GM18870 (cell line): ENCODE measurements around the gene CDH4.

Experiments
- ATAC-seq: cut with Tn5 transposase; IDR thresholded peaks from one replicate; pipeline ENCODE4 v1.9.1; 2021; ENCODE audit warnings: moderate library complexity; ENCODE audit not compliant: unreplicated experiment

CDH4 gene

GRCh38 chr20:61299618-61300017 is 47.6 kb downstream of the CDH4 start:
- ATAC-seq: no peak

- no peak for ATAC-seq
Measured at GRCh38 chr20:61300293-61300692, 48.2 kb downstream of the CDH4 start.

GRCh38 chr20:61300709-61301108 is 48.6 kb downstream of the CDH4 start:
- no peak for ATAC-seq

- ATAC-seq: no peak
Measured at GRCh38 chr20:61301711-61302525, 49.9 kb downstream of the CDH4 start.

GRCh38 chr20:61303217-61303616 is 51.2 kb downstream of the CDH4 start:
- ATAC-seq: no peak

GRCh38 chr20:61303675-61304074 is 51.6 kb downstream of the CDH4 start:
- no peak for ATAC-seq

GRCh38 chr20:61304750-61305149 is 52.7 kb downstream of the CDH4 start:
- no peak for ATAC-seq

- no peak for ATAC-seq
Measured at GRCh38 chr20:61306937-61307475, 54.9 kb downstream of the CDH4 start.

GRCh38 chr20:61307686-61308476 is 55.8 kb downstream of the CDH4 start:
- ATAC-seq: no peak

GRCh38 chr20:61308477-61308774 is 56.4 kb downstream of the CDH4 start:
- ATAC-seq: no peak

- ATAC-seq: no peak
Measured at GRCh38 chr20:61310954-61311353, 58.9 kb downstream of the CDH4 start.

GRCh38 chr20:61311656-61312387 is 59.8 kb downstream of the CDH4 start:
- no peak for ATAC-seq

GRCh38 chr20:61312925-61313324 is 60.9 kb downstream of the CDH4 start:
- ATAC-seq: no peak

GRCh38 chr20:61313396-61313795 is 61.3 kb downstream of the CDH4 start:
- no peak for ATAC-seq

GRCh38 chr20:61314326-61315010 is 62.4 kb downstream of the CDH4 start:
- ATAC-seq: no peak

- ATAC-seq: no peak
Measured at GRCh38 chr20:61315319-61315718, 63.3 kb downstream of the CDH4 start.

- ATAC-seq: no peak
Measured at GRCh38 chr20:61316346-61316745, 64.3 kb downstream of the CDH4 start.

GRCh38 chr20:61317966-61318530 is 66.0 kb downstream of the CDH4 start:
- no peak for ATAC-seq

- no peak for ATAC-seq
Measured at GRCh38 chr20:61320691-61321425, 68.8 kb downstream of the CDH4 start.

- no peak for ATAC-seq
Measured at GRCh38 chr20:61321481-61321880, 69.4 kb downstream of the CDH4 start.
